ENCODE data around the gene AGAP1. TPM values are rescaled to one million over a fixed set of nuclear protein-coding genes. Genes with fewer than 3 reads are reported as not detected.

AGAP1 gene
- total and polyA plus RNA-seq, 4 donors: 2.0 to 8.5 (median 5.4) TPM

DNA sequence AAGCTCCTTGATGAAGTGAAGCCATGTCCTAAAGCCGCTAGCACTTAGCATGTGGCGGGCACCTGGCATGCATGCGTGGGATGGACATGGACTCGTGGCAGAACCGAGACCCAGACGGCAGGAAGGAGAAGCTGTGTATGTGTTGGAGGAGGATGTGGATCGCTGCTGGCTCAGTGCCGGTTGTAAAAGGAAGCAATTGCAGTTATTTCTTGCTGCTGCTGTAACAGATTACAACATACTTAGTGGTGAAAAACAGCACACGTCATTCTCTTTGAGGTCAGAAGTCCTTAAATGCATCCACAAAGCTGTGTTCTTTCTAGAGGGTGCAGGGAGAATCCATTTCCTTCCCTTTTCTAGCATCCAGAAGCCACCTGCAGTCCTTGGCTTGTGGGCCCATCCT lies 74.6 kb downstream of the AGAP1 start:
- H3K27ac ChIP-seq (ENCODE audit: low read depth in 1 of 2, low read length in 2 of 2): no peak overlapping the region
- peaks cover 0 to 6% (median 3%) of the 10 kb centered on the region in 4 donors for H3K4me1 ChIP-seq (ENCODE audit: control insufficient read depth in 4 of 4, insufficient read depth in 4 of 4, low read length in 3 of 4)
- no peaks in the 10 kb centered on the region for H3K27me3 ChIP-seq (ENCODE audit: control insufficient read depth in 4 of 4, insufficient read depth in 4 of 4, low read length in 3 of 4)
- DNase-seq (ENCODE audit: low spot score): no peak
- WGBS: 89% methylated on average over 9 of the region's 9 CpGs
- H3K9me3 ChIP-seq (ENCODE audit: control insufficient read depth in 4 of 4, low read length in 3 of 4): peaks cover 0 to 5% (median 1%) of the 10 kb centered on the region in 4 donors
- no peak overlapping the region for H3K4me3 ChIP-seq (ENCODE audit: low read depth in 1 of 3, low read length in 3 of 3)
- no peaks in the 10 kb centered on the region for H3K36me3 ChIP-seq (ENCODE audit: control insufficient read depth in 4 of 4, insufficient read depth in 3 of 4, low read depth in 1 of 4, low read length in 3 of 4)
- no peak overlapping the region for H3K9ac ChIP-seq (ENCODE audit: low read depth in 1 of 2, low read length in 2 of 2)
- TF ChIP-seq, protein P1, sequence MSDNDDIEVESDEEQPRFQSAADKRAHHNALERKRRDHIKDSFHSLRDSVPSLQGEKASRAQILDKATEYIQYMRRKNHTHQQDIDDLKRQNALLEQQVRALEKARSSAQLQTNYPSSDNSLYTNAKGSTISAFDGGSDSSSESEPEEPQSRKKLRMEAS (IDR thresholded peaks at IDR 0.05): no peak
- no peak for TF ChIP-seq GABPA (IDR thresholded peaks at IDR 0.05 in 1 of 2, conservative IDR thresholded peaks at IDR 0.05 in 1 of 2)

DNA sequence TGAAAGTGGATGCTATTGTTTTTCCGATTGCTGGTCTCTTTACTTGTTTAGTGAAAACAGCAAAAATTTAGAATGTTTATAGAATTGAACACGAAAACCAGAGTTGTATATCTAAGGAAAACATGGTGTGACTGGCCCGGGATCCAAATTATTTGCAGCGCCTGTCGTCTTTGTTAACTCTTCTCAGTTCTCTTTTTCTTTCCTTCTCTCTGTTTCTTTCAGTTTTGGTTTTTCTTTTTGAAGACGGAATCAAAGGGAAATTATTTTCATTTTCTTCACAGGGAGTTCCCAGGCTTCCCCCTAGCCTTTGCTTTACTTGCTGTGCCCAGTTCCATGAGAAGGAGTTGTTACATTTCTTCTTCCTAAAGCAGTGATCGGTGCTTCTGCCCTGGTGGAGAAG lies 76.0 kb downstream of the AGAP1 start:
- Histone ChIP-seq H3K9ac (ENCODE audit: low read depth in 1 of 2, low read length in 2 of 2) (no peak overlapping the region), H3K4me3 (ENCODE audit: low read depth in 1 of 3, low read length in 3 of 3) (no peak overlapping the region), H3K9me3 (ENCODE audit: control insufficient read depth in 4 of 4, low read length in 3 of 4) (peaks cover 0 to 5% (median 1%) of the 10 kb centered on the region in 4 donors), H3K36me3 (ENCODE audit: control insufficient read depth in 4 of 4, insufficient read depth in 3 of 4, low read depth in 1 of 4, low read length in 3 of 4) (no peaks in the 10 kb centered on the region), H3K27ac (ENCODE audit: low read depth in 1 of 2, low read length in 2 of 2) (no peak overlapping the region), H3K27me3 (ENCODE audit: control insufficient read depth in 4 of 4, insufficient read depth in 4 of 4, low read length in 3 of 4) (no peaks in the 10 kb centered on the region), H3K4me1 (ENCODE audit: control insufficient read depth in 4 of 4, insufficient read depth in 4 of 4, low read length in 3 of 4) (peaks cover 0 to 6% (median 3%) of the 10 kb centered on the region in 4 donors)
- TF ChIP-seq FOXA1 (IDR thresholded peaks at IDR 0.05) (no peak), SP1 (IDR thresholded peaks at IDR 0.05) (no peak), RAD21 (IDR thresholded peaks at IDR 0.05) (no peak), RXRA (IDR thresholded peaks at IDR 0.05) (no peak), YY1 (IDR thresholded peaks at IDR 0.05) (no peak), EGR1 (IDR thresholded peaks at IDR 0.05; ENCODE audit: low read depth in 2 of 2) (no peak), JUND (IDR thresholded peaks at IDR 0.05) (no peak), HNF4G (IDR thresholded peaks at IDR 0.05) (no peak), TAF1 (conservative IDR thresholded peaks at IDR 0.05) (no peak), HNF4A (conservative IDR thresholded peaks at IDR 0.05) (no peak), NR2F2 (IDR thresholded peaks at IDR 0.05) (no peak)
- TF ChIP-seq, protein P2, sequence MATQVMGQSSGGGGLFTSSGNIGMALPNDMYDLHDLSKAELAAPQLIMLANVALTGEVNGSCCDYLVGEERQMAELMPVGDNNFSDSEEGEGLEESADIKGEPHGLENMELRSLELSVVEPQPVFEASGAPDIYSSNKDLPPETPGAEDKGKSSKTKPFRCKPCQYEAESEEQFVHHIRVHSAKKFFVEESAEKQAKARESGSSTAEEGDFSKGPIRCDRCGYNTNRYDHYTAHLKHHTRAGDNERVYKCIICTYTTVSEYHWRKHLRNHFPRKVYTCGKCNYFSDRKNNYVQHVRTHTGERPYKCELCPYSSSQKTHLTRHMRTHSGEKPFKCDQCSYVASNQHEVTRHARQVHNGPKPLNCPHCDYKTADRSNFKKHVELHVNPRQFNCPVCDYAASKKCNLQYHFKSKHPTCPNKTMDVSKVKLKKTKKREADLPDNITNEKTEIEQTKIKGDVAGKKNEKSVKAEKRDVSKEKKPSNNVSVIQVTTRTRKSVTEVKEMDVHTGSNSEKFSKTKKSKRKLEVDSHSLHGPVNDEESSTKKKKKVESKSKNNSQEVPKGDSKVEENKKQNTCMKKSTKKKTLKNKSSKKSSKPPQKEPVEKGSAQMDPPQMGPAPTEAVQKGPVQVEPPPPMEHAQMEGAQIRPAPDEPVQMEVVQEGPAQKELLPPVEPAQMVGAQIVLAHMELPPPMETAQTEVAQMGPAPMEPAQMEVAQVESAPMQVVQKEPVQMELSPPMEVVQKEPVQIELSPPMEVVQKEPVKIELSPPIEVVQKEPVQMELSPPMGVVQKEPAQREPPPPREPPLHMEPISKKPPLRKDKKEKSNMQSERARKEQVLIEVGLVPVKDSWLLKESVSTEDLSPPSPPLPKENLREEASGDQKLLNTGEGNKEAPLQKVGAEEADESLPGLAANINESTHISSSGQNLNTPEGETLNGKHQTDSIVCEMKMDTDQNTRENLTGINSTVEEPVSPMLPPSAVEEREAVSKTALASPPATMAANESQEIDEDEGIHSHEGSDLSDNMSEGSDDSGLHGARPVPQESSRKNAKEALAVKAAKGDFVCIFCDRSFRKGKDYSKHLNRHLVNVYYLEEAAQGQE (IDR thresholded peaks at IDR 0.05): no peak
- TF ChIP-seq, protein P3, sequence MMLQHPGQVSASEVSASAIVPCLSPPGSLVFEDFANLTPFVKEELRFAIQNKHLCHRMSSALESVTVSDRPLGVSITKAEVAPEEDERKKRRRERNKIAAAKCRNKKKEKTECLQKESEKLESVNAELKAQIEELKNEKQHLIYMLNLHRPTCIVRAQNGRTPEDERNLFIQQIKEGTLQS (IDR thresholded peaks at IDR 0.05): no peak
- TF ChIP-seq, protein P4, sequence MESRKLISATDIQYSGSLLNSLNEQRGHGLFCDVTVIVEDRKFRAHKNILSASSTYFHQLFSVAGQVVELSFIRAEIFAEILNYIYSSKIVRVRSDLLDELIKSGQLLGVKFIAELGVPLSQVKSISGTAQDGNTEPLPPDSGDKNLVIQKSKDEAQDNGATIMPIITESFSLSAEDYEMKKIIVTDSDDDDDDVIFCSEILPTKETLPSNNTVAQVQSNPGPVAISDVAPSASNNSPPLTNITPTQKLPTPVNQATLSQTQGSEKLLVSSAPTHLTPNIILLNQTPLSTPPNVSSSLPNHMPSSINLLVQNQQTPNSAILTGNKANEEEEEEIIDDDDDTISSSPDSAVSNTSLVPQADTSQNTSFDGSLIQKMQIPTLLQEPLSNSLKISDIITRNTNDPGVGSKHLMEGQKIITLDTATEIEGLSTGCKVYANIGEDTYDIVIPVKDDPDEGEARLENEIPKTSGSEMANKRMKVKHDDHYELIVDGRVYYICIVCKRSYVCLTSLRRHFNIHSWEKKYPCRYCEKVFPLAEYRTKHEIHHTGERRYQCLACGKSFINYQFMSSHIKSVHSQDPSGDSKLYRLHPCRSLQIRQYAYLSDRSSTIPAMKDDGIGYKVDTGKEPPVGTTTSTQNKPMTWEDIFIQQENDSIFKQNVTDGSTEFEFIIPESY (IDR thresholded peaks at IDR 0.05): no peak
- TF ChIP-seq, protein P1 (IDR thresholded peaks at IDR 0.05): no peak
- DNase-seq (ENCODE audit: low spot score): no peak
- WGBS: 79% methylated on average over 7 of the region's 7 CpGs

Measured in liver (tissue), 9 donors.